IPS-11a (cell line): ENCODE data around the gene MRPS6.

Source experiments
- H3K4me3 ChIP-seq: one replicate; pipeline ENCODE4 v1.5.1; 2013; ENCODE audit warnings: low read depth, low read length, control low read depth

The MRPS6 gene

GRCh38 chr21:34065027-34065426 lies 8.4 kb upstream of the MRPS6 start:
- no peak overlapping the region for H3K4me3 ChIP-seq

GRCh38 chr21:34071683-34072082 lies 1.7 kb upstream of the MRPS6 start:
- H3K4me3 ChIP-seq = no peak overlapping the region

- peak overlapping the region; percentile 43 for H3K4me3 ChIP-seq
These were observed 990 bp upstream of the MRPS6 start for GRCh38 chr21:34072145-34073031.

- peak overlapping the region; percentile 67 for H3K4me3 ChIP-seq
These were observed 438 bp downstream of the MRPS6 start for GRCh38 chr21:34073749-34074282.

- H3K4me3 ChIP-seq = peak overlapping the region; percentile 67
These were observed 1.1 kb downstream of the MRPS6 start for GRCh38 chr21:34074283-34075090.

- H3K4me3 ChIP-seq = peak overlapping the region; percentile 67
These were observed 1.7 kb downstream of the MRPS6 start for GRCh38 chr21:34075091-34075425.

- H3K4me3 ChIP-seq = no peak overlapping the region
These were observed 2.6 kb downstream of the MRPS6 start for GRCh38 chr21:34075760-34076660.

- no peak overlapping the region for H3K4me3 ChIP-seq
These were observed 3.5 kb downstream of the MRPS6 start for GRCh38 chr21:34076835-34077234.

GRCh38 chr21:34077888-34078287 lies 4.5 kb downstream of the MRPS6 start:
- no peak overlapping the region for H3K4me3 ChIP-seq

GRCh38 chr21:34078915-34079314 lies 5.5 kb downstream of the MRPS6 start:
- H3K4me3 ChIP-seq = no peak overlapping the region

- H3K4me3 ChIP-seq = no peak overlapping the region
These were observed 7.3 kb downstream of the MRPS6 start for GRCh38 chr21:34080710-34081109.

GRCh38 chr21:34082769-34083168 lies 9.4 kb downstream of the MRPS6 start:
- H3K4me3 ChIP-seq = no peak overlapping the region

GRCh38 chr21:34083357-34083756 lies 10.0 kb downstream of the MRPS6 start:
- H3K4me3 ChIP-seq = no peak overlapping the region

- H3K4me3 ChIP-seq = no peak overlapping the region
These were observed 11.8 kb downstream of the MRPS6 start for GRCh38 chr21:34085129-34085528.

- no peak overlapping the region for H3K4me3 ChIP-seq
These were observed 13.5 kb downstream of the MRPS6 start for GRCh38 chr21:34086887-34087306.

- no peak overlapping the region for H3K4me3 ChIP-seq
These were observed 15.4 kb downstream of the MRPS6 start for GRCh38 chr21:34088752-34089151.

- no peak overlapping the region for H3K4me3 ChIP-seq
These were observed 17.7 kb downstream of the MRPS6 start for GRCh38 chr21:34091032-34091431.

GRCh38 chr21:34091607-34092006 lies 18.2 kb downstream of the MRPS6 start:
- no peak overlapping the region for H3K4me3 ChIP-seq

- H3K4me3 ChIP-seq = no peak overlapping the region
These were observed 19.0 kb downstream of the MRPS6 start for GRCh38 chr21:34092262-34092921.

- H3K4me3 ChIP-seq = no peak overlapping the region
These were observed 19.7 kb downstream of the MRPS6 start for GRCh38 chr21:34093083-34093482.
